GM19099 (cell line): ENCODE data around the gene RIPK3.

Experiments used
- POLR2A ChIP-seq: IDR thresholded peaks from 3 replicates; pipeline ENCODE4 v1.6.1; 2011; ENCODE audit warnings: low read depth; ENCODE audit not compliant: insufficient read length; ENCODE audit errors: extremely low read depth

RIPK3 gene

DNA sequence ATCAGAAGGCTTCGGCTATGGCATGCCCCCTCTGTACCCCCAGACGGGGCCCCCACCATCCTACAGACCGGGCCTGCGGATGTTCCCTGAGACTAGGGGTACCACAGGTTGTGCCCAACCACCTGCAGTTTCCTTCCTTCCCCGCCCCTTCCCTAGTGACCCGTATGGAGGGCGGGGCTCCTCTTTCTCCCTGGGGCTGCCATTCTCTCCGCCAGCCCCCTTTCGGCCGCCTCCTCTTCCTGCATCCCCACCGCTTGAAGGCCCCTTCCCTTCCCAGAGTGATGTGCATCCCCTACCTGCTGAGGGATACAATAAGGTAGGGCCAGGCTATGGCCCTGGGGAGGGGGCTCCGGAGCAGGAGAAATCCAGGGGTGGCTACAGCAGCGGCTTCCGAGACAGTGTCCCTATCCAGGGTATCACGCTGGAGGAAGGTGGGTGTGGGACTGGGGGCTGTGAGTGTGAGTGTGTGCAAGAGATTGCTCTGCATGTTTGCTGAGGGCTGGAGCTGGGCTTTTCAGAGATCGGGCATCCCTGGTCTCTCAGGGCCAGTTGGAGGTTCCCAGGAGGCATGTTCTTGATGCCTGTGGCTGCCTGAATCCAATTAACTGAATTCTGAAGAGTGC lies 36.8 kb upstream of the RIPK3 start:
- TF ChIP-seq POLR2A = no peak

GRCh38 chr14:24372701-24373416 lies 33.1 kb upstream of the RIPK3 start:
- no peak for TF ChIP-seq POLR2A

- no peak for TF ChIP-seq POLR2A
Measured at GRCh38 chr14:24370748-24371147, 31.0 kb upstream of the RIPK3 start.

- no peak for TF ChIP-seq POLR2A
Measured at GRCh38 chr14:24369907-24370687, 30.3 kb upstream of the RIPK3 start.

DNA sequence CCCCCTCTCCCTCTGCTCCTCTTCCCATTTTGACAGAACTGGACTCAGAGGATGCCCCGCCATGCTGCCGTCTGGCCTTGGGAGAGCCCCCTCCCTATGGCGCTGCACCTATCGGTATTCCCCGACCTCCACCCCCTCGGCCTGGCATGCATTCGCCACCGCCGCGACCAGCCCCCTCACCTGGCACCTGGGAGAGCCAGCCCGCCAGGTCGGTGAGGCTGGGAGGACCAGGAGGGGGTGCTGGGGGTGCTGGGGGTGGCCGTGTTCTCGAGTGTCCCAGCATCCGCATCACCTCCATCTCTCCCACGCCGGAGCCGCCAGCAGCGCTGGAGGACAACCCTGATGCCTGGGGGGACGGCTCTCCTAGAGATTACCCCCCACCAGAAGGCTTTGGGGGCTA lies 29.7 kb upstream of the RIPK3 start:
- no peak for TF ChIP-seq POLR2A

DNA sequence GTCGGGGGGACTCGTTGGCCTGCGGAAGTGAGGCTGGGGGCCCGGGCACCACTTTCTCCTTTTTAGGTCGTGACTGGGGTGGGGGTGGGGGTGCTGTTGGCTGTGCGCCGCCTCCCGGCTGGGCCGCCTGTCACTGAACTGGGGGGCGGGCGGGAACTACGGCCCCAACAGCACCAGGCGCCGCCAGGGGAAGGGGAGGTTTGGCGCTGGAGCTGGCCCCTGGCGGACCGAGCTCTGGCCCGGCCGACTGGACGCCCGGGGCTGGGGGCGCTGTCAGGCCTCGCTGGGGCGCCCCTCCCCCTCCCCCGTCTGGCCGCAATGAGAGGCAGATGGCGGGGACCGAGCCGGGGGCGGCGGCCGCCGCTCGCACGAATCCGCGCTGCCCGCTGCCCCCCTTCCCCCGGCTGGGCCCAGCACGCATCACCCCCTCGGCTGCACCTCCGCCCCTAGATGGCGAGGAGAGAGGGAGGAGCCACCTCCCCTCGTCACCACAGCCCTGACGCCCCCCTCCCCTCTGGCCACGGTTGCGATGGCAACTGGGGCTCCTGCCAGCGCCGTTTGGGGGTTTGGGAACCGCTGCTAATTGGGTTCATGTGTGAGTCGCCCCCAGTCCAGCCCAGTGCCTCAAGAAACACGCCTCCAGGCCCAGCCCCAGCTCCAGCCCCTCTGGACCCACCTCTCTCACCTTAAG lies 28.9 kb upstream of the RIPK3 start:
- TF ChIP-seq POLR2A = no peak

DNA sequence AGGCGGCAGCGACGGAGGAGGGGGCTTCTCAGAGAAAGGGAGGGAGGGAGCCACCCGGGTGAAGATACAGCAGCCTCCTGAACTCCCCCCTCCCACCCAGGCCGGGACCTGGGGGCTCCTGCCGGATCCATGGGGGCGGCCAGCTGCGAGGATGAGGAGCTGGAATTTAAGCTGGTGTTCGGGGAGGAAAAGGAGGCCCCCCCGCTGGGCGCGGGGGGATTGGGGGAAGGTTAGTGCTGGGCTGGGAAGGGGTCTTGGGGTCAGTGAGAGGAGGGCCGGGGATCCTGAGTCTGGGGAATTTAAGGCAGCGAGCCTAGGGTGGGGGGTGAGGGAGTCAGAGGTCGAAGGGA lies 28.4 kb upstream of the RIPK3 start:
- no peak for TF ChIP-seq POLR2A

DNA sequence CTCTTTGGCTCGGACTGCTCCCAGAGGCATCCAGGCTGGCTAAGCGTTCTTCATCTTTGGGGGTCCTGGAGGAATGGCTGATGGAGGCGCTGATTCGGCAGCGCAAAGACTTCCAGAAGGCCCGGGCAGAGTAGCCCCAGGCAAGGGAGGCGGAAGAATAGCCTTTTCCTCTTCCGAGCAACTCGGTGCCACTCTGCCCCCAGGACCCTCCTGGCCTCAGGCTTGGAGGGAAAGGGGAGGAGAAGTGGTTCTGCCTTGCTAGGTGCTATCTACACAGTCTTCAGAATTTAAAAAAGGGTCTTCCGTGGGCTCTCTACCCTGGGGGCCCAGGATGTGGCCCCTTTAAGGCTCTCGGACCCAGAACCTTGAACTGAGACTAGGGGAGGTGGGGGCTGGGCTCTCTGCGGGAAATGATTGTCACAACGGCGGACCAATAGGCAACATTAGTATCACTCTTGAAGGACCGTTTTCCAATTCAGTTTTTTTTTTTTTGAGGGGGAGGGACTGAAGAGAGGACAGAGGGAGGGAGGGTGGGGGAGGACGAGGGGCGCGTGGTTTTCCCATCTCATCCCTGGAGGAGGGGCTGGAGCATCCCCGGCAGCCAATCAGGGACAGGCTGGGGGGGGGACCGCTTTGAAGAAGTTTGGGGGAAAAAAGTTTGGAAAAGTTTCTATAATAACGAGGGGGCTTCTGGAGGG lies 27.9 kb upstream of the RIPK3 start, which contains the start of gene NFATC4:
TSS of gene NFATC4 (plus strand) at position 671 of the 698 bp plus-strand sequence. CDS start 157 bp downstream, outside the sequence.
- no peak for TF ChIP-seq POLR2A

- peak; percentile 52 for TF ChIP-seq POLR2A
Measured at GRCh38 chr14:24366721-24367513, 27.1 kb upstream of the RIPK3 start.

- no peak for TF ChIP-seq POLR2A
Measured at GRCh38 chr14:24366413-24366720, 26.6 kb upstream of the RIPK3 start.

GRCh38 chr14:24365600-24366412 lies 26.0 kb upstream of the RIPK3 start:
- TF ChIP-seq POLR2A = no peak

DNA sequence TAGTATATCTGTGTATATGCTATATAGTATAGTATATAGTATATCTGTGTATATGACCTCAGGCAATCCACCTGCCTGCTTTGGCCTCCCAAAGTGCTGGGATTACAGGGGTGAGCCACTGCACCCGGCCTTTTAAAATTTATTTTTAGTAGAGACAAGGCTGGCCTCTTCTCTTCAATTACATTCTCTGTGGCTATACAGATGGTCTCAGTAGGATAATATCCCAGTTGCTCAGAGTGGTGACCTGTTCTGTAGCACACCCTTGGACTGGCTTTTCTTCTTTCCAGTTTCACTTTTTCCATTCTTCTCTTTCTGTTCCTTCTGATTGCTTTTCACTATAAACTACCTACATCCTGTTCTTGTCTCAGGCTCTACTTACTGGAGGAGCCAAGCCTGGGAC lies 25.1 kb upstream of the RIPK3 start:
- no peak for TF ChIP-seq POLR2A

DNA sequence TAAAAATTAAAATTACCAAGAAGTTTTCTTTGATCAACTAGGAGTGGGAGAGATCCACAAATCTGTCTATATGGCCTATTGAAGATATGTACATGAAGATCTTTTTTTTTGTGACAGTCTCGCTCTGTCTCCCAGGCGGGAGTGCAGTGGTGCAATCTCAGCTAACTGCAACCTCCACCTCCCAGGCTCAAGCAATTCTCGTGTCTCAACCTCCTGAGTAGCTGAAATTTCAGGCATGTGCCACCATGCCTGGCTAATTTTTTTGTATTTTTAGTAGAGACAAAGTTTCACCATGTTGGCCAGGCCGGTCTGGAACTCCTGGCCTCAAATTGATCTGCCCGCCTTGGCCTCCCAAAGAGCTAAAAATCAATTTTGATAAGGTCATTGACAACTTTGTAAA lies 23.6 kb upstream of the RIPK3 start:
- TF ChIP-seq POLR2A = no peak

DNA sequence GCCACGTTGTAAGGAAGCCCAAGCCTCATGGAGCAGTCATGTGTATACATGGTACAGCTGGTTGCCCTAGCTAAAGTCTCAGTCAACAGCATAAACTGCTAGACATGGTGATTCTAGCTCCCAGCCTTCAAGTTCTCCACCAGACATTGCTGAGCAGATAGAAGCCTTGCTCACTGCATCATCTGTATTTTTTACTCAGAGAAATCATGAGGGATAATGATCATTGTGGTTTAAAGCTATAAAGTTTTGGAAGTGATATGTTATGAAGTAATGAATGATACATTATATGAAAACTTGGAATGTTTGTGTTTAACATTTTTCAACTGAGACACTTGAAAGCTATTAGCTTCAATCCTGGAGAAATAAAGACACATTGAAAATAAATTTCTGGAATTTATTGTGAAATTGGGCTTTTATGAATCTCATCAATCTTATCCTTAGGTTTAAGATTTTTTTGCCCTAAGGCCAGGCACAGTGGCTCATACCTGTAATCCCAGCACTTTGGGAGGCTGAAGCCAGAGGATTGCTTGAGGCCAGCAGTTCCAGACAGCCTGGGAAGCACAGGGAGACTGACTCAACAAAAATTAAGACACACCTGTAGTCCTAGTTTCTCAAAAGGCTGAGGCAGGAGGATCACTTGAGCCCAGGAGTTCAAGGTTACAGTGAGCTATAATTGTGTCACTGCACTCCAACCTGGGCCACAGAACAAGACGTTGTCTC lies 22.6 kb upstream of the RIPK3 start:
- TF ChIP-seq POLR2A = no peak
